HG03159 (cell line): ENCODE results near the gene PROCR.
"Not testable (repeated sequence)": the region's sequence is repeated elsewhere in the genome, so short reads cannot be mapped to it uniquely, and the experiment has no call there.

Experiments
- ATAC-seq: cut with Tn5 transposase; IDR thresholded peaks from one replicate; pipeline ENCODE4 v1.9.1; 2021; ENCODE audit warnings: mild to moderate bottlenecking, moderate library complexity; ENCODE audit not compliant: unreplicated experiment

PROCR gene

DNA sequence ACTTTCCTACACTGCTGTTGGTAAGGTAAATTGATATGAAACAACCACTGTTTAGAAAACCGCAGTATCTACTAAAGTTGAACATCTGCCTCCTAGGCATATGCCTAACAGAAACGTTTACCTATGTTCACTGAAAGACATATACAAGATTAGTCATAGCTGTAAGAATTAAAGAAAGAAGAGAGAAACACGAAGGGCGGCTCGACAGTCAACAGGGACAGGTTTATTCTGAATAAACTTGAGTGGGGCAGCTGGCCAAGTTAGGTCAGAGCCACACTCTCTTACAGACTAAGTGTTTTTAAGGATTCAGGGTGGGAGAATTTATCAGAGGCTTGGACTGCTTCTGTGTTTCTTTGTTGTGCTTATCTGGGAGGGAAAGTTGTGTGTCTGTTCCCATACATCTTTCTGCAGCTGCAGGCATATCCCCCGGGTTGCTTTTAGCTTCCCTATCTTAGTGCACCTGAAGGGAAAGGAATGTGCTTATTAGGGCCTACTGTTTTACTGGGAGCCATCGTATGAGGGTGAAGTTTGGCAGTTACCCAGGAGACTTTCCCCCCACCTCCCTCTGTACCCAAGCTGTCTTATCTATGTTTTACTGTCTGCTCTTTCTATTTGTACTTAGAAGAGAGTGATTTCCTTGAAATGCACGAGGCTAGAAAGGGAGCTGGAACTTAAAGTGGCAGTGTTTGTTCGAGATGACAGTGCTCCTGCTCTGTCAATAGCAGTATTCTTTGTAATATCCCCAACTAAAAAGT is 20.4 kb downstream of the PROCR start:
- ATAC-seq: no peak

DNA sequence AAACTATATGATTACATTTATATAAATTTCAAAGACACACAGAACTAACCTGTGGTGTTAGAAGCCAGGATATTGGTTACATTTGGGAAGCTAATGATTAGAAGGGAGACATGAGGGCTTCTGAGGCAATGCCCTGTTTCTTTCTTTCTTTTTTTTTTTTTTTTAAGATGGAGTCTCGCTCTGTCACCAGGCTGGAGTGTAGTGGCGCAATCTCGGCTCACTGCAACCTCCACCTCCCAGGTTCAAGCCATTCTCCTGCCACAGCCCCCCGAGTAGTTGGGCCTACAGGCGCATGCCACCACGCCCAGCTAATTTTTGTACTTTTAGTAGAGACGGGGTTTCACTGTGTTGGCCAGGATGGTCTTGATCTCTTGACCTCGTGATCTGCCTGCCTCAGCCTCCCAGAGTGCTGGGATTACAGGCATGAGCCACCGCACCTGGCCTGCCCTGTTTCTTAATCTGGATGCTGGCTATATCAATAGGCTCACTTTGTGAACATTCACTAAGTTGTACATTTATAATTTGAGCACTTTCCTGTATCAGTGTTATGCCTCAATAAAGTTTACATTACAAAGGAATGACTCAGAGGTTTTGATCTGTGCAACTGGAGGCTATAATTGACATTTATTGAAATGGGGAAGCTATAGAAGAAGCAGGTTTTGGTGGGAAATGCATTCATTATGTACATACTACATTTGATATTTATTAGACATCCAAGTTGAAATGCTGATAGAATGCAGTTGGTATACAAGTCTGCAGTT is 21.3 kb downstream of the PROCR start:
- ATAC-seq: not testable (repeated sequence)

DNA sequence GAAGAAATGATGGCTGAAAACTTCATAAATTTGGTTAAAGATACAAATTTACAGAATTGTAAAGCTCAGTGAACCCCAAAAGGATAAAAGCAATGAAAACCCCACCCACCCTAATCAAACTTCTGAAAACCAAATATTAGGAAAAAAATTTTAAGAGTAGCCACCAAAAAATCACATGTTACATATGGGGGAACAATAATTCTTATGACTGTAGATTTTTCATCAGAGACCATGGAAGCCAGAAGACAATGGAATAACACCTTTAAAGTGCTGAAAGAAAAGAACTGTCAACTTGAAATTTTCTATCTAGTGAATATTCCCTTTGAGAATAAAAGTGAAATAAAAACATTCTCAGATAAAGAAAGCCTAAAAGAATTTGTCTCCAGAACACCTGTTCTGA is 24.4 kb downstream of the PROCR start:
- ATAC-seq: no peak

DNA sequence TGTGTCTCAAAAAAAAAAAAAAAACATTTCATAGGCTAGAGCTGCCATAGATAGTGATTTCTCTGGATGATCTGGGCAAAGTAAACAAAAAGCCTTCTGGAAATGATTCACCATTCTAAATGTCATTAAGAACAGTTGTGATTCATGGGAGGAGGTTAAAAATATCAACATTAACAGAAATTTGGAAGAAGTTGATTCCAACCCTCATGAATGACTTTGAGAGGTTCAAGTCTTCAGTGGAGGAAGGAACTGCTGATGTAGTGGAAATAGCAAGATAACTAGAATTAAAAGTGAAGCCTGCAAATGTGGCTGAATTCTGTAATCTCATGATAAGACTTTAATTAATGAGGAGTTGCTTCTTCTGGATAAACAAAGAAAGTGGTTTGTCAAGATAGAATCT is 27.9 kb downstream of the PROCR start:
- no peak for ATAC-seq

DNA sequence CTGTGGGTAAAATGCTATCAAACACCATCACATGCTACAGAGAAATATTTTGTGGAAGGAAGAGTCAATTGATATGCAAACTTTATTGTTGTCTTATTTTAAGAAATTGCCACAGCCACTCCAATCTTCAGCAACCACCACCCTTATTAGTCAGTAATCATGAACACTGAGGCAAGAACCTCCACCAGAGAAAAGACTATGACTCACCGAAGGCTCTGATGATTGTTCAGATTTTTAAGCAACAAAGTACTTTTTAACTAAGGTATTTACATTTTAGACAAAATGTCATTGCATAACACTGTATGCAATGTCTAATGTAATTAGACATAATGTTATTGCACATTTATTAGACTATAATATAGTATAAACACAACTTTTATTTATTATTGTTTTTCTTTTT is 28.4 kb downstream of the PROCR start:
- no peak for ATAC-seq

DNA sequence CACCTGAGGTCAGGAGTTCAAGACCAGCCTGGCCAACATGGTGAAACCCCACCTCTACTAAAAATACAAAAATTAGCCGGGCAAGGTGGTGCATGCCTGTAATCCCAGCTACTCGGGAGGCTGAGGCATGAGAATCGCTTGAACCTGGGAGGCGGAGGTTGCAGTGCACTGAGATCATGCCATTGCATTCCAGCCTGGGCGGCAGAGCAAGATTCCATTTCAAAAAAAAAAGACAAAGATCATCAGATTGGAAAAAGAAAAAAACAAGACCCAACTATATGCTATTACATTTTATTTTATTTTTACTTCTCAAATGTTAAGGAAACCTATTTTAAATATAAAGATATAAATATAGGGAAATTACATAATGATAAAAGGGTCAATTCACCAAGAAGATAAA is 29.6 kb downstream of the PROCR start:
- ATAC-seq: not testable (repeated sequence)

DNA sequence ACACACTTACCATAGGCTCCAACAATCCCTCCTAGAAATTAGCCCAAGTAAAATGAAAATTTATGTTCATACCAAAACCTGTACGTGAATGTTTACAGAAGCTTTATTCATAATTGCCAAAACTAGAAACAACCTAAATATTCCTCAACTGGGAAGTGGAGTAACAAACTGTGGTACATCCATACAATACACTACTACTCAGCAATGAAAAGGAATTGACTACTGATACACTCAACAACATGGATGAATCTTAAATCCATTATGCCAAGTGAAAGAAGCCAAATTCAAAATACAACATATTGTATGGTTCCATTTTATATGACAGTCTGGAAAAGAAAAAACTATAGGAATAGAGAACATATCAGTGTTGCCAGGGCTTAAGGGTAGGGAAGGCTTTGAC is 34.9 kb downstream of the PROCR start:
- ATAC-seq: no peak

DNA sequence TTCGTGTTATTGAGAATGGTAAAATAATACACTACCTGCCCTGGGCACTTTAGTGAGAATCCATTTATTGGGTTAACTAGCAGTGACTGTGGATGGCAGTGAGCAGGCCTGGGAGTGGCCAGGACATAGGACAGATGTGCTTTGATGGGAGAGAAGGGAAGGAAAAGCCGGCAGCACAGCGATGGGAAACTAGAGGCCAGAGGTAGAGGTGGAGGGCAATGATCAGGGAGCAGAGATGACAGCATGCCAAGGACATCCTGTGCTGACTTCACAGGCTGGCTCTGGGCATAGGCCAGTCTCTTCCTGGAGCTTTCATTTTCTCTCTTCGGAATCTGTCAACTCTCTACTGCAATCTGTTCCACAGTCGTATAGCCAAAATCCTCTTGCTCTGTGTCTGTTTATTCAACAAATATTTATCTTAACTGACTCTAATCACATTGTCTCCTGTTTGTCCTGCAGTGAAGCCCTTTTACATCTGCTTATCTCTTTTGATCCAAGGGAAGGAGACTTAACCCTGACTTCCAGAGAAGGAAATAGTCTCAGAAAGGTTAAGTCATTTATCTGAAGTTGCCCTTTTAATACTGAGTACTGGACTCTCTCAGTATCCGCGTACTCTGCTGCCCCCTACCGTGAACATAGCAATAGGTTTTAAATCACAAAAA is 36.2 kb downstream of the PROCR start:
- no peak for ATAC-seq

DNA sequence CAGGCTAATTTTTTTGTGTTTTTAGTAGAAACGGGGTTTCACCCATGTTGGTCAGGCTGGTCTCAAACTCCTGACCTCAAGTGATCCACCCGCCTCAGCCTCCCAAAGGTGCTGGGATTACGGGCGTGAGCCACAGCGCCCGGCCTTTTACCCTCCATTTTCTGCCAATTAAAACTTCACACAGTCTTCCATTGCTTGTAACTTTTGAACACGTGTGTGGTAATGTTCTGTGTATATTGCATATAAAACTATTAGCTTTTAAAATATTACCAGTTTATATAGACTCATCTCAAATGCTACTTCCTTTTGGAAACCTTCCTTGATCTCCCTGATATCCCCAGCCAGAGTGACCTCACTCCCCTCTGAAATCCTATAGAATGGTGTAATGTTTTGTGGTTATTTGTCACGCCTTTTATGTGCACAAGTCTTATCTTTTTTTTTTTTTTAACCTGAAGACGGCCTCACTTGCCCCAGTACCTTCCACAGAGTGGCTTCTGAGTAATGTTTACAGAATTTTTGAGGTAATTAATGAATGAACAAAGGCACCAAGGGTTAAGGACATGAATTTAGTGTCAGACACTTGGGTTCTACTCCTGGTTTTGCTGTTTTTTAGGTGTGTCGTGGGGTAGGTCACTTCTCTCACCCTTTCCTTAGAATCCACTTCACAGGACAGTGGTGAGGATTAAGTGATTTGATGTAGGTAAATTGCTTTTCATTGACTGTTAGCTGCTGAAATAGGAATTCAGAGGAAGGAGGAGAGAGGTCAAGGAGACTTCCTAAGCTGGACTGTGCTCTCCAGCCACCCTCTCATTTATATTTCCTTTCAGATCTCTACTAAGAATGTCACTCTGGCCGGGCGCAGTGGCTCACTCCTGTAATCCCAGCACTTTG is 43.4 kb downstream of the PROCR start:
- no peak for ATAC-seq

DNA sequence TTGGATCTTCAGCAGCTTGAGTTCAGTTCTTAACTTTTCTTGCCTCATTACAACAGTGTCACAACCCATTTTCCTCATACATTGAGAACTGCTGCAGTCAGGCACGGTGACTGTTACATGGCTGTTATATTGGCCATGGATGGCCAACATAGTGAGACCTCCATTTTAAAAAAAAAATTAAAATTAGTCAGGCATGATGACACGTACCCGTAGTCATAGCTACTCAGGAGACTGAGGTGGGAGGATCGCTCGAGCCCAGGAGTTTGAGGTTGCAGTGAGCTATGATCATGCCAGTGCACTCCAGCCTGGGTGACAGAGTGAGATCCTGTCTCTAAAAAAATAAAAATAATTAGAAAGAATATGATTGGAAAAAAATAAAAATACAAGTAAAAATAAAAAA is 44.7 kb downstream of the PROCR start:
- no peak for ATAC-seq

DNA sequence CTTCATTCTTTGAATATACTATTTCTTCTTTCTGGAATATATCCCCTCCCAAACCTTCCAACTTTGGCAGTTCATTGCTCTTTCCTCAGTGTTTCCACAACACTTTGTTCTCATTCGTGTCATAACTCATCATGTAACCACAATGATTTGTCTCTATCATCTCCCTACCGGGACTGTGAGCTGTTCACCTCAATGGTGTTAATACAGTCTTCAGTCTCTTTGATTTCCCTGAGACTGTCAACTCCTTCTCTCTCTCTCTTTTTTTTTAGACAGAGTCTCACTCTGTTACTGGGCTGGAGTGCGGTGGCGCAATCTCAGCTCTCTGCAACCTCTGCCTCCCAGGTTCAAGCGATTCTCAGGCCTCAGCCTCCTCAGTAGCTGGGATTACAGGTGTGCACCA is 52.1 kb downstream of the PROCR start:
- ATAC-seq: no peak

DNA sequence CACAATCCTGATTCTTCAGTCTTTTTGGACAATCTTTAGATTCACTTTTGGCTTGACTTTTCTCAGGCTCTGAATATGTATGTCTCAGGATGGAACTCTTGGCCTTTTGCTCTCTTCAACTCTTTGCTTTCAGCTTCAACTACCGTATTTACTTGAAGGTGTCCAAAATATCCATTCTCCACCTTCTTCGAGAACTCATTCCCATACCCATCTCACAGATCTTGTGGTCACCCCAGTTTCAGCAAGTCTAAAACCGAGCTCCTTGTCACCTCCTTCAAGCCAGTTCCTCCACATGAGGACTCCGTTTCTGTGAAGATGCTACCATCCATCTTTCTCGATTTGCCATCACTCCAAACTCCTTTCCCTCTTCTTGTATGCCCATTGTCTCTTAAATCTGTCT is 52.7 kb downstream of the PROCR start:
- no peak for ATAC-seq

DNA sequence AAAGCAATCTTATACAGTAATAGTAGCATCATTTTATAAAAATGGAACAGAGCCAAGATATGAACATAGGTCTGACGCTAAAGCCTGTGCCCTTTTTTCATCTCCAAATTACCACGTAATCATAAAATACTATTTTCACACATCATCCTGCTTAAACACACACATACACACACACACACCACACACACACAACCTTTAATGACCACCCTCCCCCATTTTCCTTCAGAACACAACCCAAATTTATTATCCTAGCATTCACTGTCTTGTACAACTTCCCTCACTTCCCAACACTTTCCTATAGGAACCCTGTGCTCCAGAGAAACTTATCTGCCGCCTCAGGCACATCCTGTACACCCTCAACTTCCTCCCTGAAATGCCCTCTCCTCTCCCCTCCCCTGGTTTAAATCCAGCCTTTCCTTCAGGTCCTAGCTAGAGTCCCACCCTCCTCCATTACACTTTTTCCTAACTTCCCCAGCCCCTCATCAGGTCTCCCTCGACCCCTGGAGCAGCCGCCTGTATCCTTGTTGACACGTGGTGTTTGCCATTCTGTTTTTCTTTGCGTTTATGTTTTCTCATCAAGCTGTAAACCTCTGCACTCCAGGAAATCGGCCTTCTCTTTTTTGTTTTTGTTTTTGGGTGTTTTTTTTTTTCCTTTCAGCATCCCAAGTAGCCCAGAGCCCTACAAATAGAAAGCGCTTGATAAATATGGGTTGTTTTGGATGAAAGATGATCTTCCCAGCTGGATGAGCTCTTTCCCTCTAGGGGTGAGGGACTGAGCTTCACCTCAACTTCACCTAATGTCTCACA is 53.6 kb downstream of the PROCR start:
- no peak for ATAC-seq

DNA sequence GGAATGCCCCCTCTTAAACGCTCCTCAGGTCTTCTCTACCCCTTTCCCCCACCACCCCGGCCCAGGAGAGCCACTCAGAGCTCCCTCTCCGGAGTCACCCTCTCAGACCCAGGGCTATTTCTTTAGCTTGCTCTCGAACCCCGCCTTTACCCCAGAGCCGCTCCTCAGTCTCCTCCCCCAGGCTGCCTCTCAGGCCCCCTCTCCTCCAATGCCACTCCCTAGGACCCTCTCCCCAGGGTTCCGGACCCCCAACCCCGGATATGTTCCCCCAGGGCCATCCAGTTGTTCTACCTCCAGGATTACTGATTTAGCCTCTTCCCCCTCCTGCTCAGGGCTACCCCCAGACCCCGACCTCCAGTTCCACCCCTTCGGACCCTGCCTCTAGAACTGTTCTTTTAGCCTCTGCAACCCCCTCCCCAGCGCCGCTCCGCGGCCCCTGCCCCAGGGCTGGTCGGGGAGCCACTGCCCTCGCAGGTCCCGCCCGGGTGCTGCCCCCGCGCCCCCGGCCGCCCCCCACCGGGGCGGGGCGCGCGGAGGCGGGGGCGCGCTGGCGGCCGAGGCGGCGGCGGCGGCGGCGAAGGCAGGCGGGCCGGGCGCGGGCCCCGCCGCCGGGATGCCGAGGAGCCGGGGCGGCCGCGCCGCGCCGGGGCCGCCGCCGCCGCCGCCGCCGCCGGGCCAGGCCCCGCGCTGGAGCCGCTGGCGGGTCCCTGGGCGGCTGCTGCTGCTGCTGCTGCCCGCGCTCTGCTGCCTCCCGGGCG is 54.4 kb downstream of the PROCR start, which contains the start of gene MMP24:
Gene MMP24, plus strand, starts transcription at position 565 of the 758 bp plus-strand sequence. Its CDS starts 49 bp downstream, at position 614.
- no peak for ATAC-seq
